ENCODE measurements around the gene GRM8. TPM values are rescaled to one million over a fixed set of nuclear protein-coding genes. Genes with fewer than 3 reads are reported as not detected.

The GRM8 gene
- total RNA-seq, 1 experiment from 2014 or later = 0.80 TPM

- Histone ChIP-seq H3K4me1 (ENCODE audit: insufficient read depth, low read length, poor library complexity, severe bottlenecking) (no peaks in the 10 kb centered on the region), H3K27ac (ENCODE audit: low read depth, low read length, poor library complexity, severe bottlenecking) (no peak overlapping the region), H3K4me3 (ENCODE audit: low read depth, low read length, poor library complexity, severe bottlenecking) (no peak overlapping the region), H3K9me3 (ENCODE audit: low read depth, low read length, poor library complexity, severe bottlenecking) (no peaks in the 10 kb centered on the region), H3K27me3 (replicated peaks; ENCODE audit: insufficient read depth, low read depth, low read length, poor library complexity) (no peaks in the 10 kb centered on the region), H3K36me3 (ENCODE audit: insufficient read depth, low read length, poor library complexity, severe bottlenecking) (no peaks in the 10 kb centered on the region)
- intact Hi-C loops (cut with micrococcal nuclease; ENCODE audit: unreplicated experiment) = no loop called here
- DNase-seq (ENCODE audit: low spot score) = no peak
- CTCF ChIA-PET = interaction anchor here (0.7 kb wide), 1 partner anchor 446 kb away, joined by 3 read pairs; no protein-coding TSS in a partner anchor
- TF ChIP-seq, protein P1, sequence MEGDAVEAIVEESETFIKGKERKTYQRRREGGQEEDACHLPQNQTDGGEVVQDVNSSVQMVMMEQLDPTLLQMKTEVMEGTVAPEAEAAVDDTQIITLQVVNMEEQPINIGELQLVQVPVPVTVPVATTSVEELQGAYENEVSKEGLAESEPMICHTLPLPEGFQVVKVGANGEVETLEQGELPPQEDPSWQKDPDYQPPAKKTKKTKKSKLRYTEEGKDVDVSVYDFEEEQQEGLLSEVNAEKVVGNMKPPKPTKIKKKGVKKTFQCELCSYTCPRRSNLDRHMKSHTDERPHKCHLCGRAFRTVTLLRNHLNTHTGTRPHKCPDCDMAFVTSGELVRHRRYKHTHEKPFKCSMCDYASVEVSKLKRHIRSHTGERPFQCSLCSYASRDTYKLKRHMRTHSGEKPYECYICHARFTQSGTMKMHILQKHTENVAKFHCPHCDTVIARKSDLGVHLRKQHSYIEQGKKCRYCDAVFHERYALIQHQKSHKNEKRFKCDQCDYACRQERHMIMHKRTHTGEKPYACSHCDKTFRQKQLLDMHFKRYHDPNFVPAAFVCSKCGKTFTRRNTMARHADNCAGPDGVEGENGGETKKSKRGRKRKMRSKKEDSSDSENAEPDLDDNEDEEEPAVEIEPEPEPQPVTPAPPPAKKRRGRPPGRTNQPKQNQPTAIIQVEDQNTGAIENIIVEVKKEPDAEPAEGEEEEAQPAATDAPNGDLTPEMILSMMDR (conservative IDR thresholded peaks at IDR 0.05; ENCODE audit: low read depth, low read length) = no peak
- TF ChIP-seq EZH2 (IDR thresholded peaks at IDR 0.05; ENCODE audit: borderline replicate concordance, low read depth, low read length, poor library complexity, severe bottlenecking) = no peak
- no TSS peak for BruUV-seq (replicated peaks)
- POLR2A ChIA-PET (ENCODE audit: low non-redundant PET) = no interaction called here
Observed at GRCh38 chr7:126529254-126529653, 723.5 kb downstream of the GRM8 start.

- Histone ChIP-seq H3K27ac (ENCODE audit: low read depth, low read length, poor library complexity, severe bottlenecking) (no peak overlapping the region), H3K4me3 (ENCODE audit: low read depth, low read length, poor library complexity, severe bottlenecking) (no peak overlapping the region), H3K36me3 (ENCODE audit: insufficient read depth, low read length, poor library complexity, severe bottlenecking) (no peaks in the 10 kb centered on the region), H3K9me3 (ENCODE audit: low read depth, low read length, poor library complexity, severe bottlenecking) (no peaks in the 10 kb centered on the region), H3K27me3 (replicated peaks; ENCODE audit: insufficient read depth, low read depth, low read length, poor library complexity) (no peaks in the 10 kb centered on the region), H3K4me1 (ENCODE audit: insufficient read depth, low read length, poor library complexity, severe bottlenecking) (no peaks in the 10 kb centered on the region)
- BruUV-seq (replicated peaks) = no TSS peak
- intact Hi-C loops (cut with micrococcal nuclease; ENCODE audit: unreplicated experiment) = no loop called here
- no peak for DNase-seq (ENCODE audit: low spot score)
- ChIA-PET POLR2A (ENCODE audit: low non-redundant PET) (no interaction called here), CTCF (no interaction called here)
- no peak for TF ChIP-seq EZH2 (IDR thresholded peaks at IDR 0.05; ENCODE audit: borderline replicate concordance, low read depth, low read length, poor library complexity, severe bottlenecking)
- TF ChIP-seq, protein P1 (conservative IDR thresholded peaks at IDR 0.05; ENCODE audit: low read depth, low read length) = no peak
Observed at GRCh38 chr7:126525906-126526305, 726.8 kb downstream of the GRM8 start.

DNA sequence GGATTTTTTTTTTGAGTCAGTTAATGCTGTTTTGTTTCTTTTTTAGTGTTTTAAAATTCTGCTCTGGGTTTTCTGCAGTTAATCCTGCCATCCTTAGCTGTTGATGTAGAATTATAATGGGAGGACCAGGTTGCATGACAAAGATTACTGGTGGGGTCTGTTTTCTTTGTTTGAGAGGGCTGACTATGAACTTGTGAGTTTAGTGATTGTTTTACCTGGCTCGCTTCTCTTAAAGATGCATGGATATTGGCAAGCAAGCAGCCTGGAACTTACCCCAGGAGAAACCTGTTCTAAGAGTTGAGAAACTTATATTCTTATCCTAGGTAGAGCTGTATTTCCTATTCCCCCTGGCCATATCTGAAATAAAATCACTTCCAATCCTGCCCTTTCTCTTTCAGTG is 727.8 kb downstream of the GRM8 start:
- Histone ChIP-seq H3K4me1 (ENCODE audit: insufficient read depth, low read length, poor library complexity, severe bottlenecking) (no peaks in the 10 kb centered on the region), H3K9me3 (ENCODE audit: low read depth, low read length, poor library complexity, severe bottlenecking) (no peaks in the 10 kb centered on the region), H3K27ac (ENCODE audit: low read depth, low read length, poor library complexity, severe bottlenecking) (no peak overlapping the region), H3K4me3 (ENCODE audit: low read depth, low read length, poor library complexity, severe bottlenecking) (no peak overlapping the region), H3K27me3 (replicated peaks; ENCODE audit: insufficient read depth, low read depth, low read length, poor library complexity) (no peaks in the 10 kb centered on the region), H3K36me3 (ENCODE audit: insufficient read depth, low read length, poor library complexity, severe bottlenecking) (no peaks in the 10 kb centered on the region)
- no peak for DNase-seq (ENCODE audit: low spot score)
- TF ChIP-seq, protein P1 (conservative IDR thresholded peaks at IDR 0.05; ENCODE audit: low read depth, low read length) = no peak
- TF ChIP-seq EZH2 (IDR thresholded peaks at IDR 0.05; ENCODE audit: borderline replicate concordance, low read depth, low read length, poor library complexity, severe bottlenecking) = no peak
- POLR2A ChIA-PET (ENCODE audit: low non-redundant PET) = no interaction called here
- CTCF ChIA-PET = no interaction called here
- BruUV-seq (replicated peaks) = no TSS peak
- intact Hi-C loops (cut with micrococcal nuclease; ENCODE audit: unreplicated experiment) = no loop called here
